NCI-H82 treated with DMSO at 0.1 percent for 48 hours (cell line): Measurements from ENCODE around the gene GDPD2.
A peak's percentile ranks its signal among the peaks of the same experiment; 100 is the strongest.

ENCODE experiments used
- DNase-seq: peaks from one replicate; lab custom pipeline; 2025; ENCODE audit not compliant: unreplicated experiment; lab: John Stamatoyannopoulos, UW

The GDPD2 gene

GRCh38 chrX:70437011-70437410, 13.9 kb downstream of the GDPD2 start:
- DNase-seq: no peak

- DNase-seq: no peak
These were observed 15.0 kb downstream of the GDPD2 start for GRCh38 chrX:70437921-70438665.

GRCh38 chrX:70439016-70439415, 15.9 kb downstream of the GDPD2 start:
- DNase-seq: no peak

- no peak for DNase-seq
These were observed 19.1 kb downstream of the GDPD2 start for GRCh38 chrX:70442224-70442623.

- DNase-seq: peak; percentile 5
These were observed 21.3 kb downstream of the GDPD2 start, which contains the start of gene DLG3 for GRCh38 chrX:70444326-70444945. DLG3 (plus strand) TSS chrX:70444835; CDS start chrX:70445202, 367 bp downstream.

- DNase-seq: no peak
These were observed 22.0 kb downstream of the GDPD2 start for GRCh38 chrX:70444946-70445656.

GRCh38 chrX:70445951-70446350, 22.8 kb downstream of the GDPD2 start:
- no peak for DNase-seq

- DNase-seq: no peak
These were observed 23.6 kb downstream of the GDPD2 start for GRCh38 chrX:70446380-70447350.

- no peak for DNase-seq
These were observed 26.4 kb downstream of the GDPD2 start for GRCh38 chrX:70449457-70449966.

GRCh38 chrX:70452143-70452733, 29.1 kb downstream of the GDPD2 start:
- DNase-seq: peak; percentile 18

- DNase-seq: no peak
These were observed 30.0 kb downstream of the GDPD2 start for GRCh38 chrX:70453024-70453618.

- peak; percentile 87 for DNase-seq
These were observed 31.6 kb downstream of the GDPD2 start for GRCh38 chrX:70454441-70455365.

- no peak for DNase-seq
These were observed 32.5 kb downstream of the GDPD2 start for GRCh38 chrX:70455366-70456202.

- no peak for DNase-seq
These were observed 33.1 kb downstream of the GDPD2 start for GRCh38 chrX:70456256-70456655.

- DNase-seq: no peak
These were observed 37.9 kb downstream of the GDPD2 start for GRCh38 chrX:70461026-70461425.

- DNase-seq: no peak
These were observed 40.9 kb downstream of the GDPD2 start for GRCh38 chrX:70464051-70464450.

- DNase-seq: no peak
These were observed 43.9 kb downstream of the GDPD2 start for GRCh38 chrX:70466968-70467367.

- DNase-seq: no peak
These were observed 45.6 kb downstream of the GDPD2 start for GRCh38 chrX:70468709-70469108.
